Neural cell (in vitro differentiated cells): ENCODE results near the gene CDC25B.
A peak's percentile ranks its signal among the peaks of the same experiment; 100 is the strongest.

Experiments used
- EZH2 ChIP-seq: fragments of 200-600, 300-800 bp; shearing (Covaris generic), sonication (generic); IDR thresholded peaks from 2 replicates; pipeline ENCODE4 v1.6.1; 2014; ENCODE audit warnings: antibody characterized with exemption, low read length, borderline replicate concordance, mild to moderate bottlenecking; ENCODE audit not compliant: insufficient read depth, poor library complexity, severe bottlenecking
- REST ChIP-seq: IDR thresholded peaks from 2 replicates; pipeline ENCODE4 v1.6.1; 2012; ENCODE audit warnings: borderline replicate concordance
- SMC3 ChIP-seq: fragments of 450-650 bp; conservative IDR thresholded peaks from 2 replicates; pipeline ENCODE4 v1.6.1; 2014; ENCODE audit warnings: antibody characterized with exemption, mild to moderate bottlenecking, moderate library complexity; ENCODE audit not compliant: poor library complexity

- TF ChIP-seq REST (no peak), EZH2 (no peak), SMC3 (peak; percentile 60)
Measured at GRCh38 chr20:3781153-3781910, 14.8 kb upstream of the CDC25B start, which contains the start of gene SPEF1.
